Activated naive CD8-positive, alpha-beta T cell treated with anti-CD3 and anti-CD28 coated beads, Interleukin-2, amount 50 U/mL, for 24 hours (primary cell): ENCODE measurements around the gene COL10A1.

ENCODE experiments used
- ATAC-seq: fragments of 150-1000 bp; cut with Tn5 transposase; one replicate; pipeline ENCODE4 v1.10.0; 2021
- DNase-seq: peaks from one replicate; pipeline ENCODE4 v3.0.0; 2021
- H3K27ac Mint-ChIP-seq: one replicate; pipeline ENCODE4 v1.8.0; 2021; ENCODE audit warnings: mild to moderate bottlenecking, mixed read lengths
- H3K27me3 Mint-ChIP-seq: one replicate; pipeline ENCODE4 v1.8.0; 2021; ENCODE audit warnings: mixed read lengths
- H3K36me3 Mint-ChIP-seq: one replicate; pipeline ENCODE4 v1.8.0; 2021; ENCODE audit warnings: low read depth, mixed read lengths
- H3K4me1 Mint-ChIP-seq: one replicate; pipeline ENCODE4 v1.8.0; 2021; ENCODE audit warnings: mixed read lengths
- H3K4me3 Mint-ChIP-seq: one replicate; pipeline ENCODE4 v1.8.0; 2021; ENCODE audit warnings: mild to moderate bottlenecking, moderate library complexity, mixed read lengths
- H3K9me3 Mint-ChIP-seq: one replicate; pipeline ENCODE4 v1.8.0; 2021; ENCODE audit warnings: mixed read lengths

The COL10A1 gene

DNA sequence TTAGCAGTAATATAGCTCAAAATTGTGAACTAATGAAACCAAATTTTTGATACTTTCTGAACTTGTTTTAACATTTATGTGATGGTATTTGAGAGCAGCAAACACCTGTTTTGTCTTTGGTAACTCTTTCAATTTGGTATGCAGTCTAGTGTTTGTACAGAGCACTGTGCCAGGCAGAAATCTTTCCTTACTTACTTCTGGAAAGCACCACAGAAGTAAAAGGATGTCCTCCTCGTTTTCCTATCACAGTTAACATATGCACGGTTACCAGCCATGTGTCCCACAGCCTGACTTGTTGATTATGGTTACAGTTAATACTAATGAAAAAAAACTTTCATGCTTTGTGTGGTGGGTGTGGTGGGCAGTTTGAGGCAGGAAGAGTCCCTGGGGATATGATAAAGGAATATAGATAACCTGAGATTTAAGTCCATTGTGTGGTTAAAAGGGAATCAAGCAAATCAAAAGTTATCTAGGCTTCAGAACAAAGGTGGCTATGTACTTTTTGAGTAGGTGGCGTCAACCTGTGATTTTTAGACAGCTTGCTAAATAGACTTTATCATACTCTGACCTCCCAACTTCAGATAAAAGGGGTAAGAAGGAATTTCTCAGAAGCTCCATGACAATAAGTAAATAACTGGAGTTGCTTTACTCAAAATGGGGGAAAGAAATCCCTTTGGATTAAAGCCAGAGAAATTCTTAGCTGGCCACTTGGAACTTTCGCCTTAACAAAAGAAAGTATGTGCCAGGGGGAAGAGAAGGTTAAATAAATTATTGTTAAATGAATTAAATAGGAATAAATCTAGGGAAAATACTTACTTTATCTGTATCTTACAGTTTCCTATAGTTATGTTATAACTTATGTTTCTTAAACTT is 20.1 kb upstream of the COL10A1 start:
- DNase-seq = no peak
- H3K27ac Mint-ChIP-seq = no peak overlapping the region
- H3K27me3 Mint-ChIP-seq = no peaks in the 10 kb centered on the region

DNA sequence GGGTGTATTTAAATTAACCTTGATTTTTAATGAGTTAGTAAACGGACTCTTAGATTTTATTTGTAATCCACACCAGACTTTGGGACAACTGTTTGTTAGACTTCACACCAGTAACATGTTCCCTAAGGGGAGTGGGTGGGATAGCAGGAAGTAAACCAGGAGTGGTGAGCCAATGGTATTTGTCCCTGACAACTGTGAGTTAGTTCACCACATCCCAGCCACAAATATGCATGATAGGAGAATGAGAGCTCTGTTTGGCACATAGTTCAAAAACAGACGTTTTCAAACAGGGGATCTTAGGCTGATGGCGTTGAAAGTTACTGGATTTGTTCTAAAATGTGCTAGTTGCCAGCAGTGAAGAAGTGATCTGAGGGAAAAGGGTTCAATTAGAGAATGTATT is 18.7 kb upstream of the COL10A1 start:
- ATAC-seq (no peak), DNase-seq (no peak)
- no peaks in the 10 kb centered on the region for H3K4me1 Mint-ChIP-seq
- no peak overlapping the region for H3K4me3 Mint-ChIP-seq
- no peaks in the 10 kb centered on the region for H3K27me3 Mint-ChIP-seq
- no peaks in the 10 kb centered on the region for H3K9me3 Mint-ChIP-seq
- peaks cover 6% of the 10 kb centered on the region for H3K36me3 Mint-ChIP-seq
- H3K27ac Mint-ChIP-seq = no peak overlapping the region

More for the DNA sequence above, 20.1 kb upstream of the COL10A1 start:
- no peak overlapping the region for H3K4me3 Mint-ChIP-seq
- ATAC-seq = no peak
- H3K36me3 Mint-ChIP-seq = peaks cover 6% of the 10 kb centered on the region
- no peaks in the 10 kb centered on the region for H3K4me1 Mint-ChIP-seq
- H3K9me3 Mint-ChIP-seq = no peaks in the 10 kb centered on the region

DNA sequence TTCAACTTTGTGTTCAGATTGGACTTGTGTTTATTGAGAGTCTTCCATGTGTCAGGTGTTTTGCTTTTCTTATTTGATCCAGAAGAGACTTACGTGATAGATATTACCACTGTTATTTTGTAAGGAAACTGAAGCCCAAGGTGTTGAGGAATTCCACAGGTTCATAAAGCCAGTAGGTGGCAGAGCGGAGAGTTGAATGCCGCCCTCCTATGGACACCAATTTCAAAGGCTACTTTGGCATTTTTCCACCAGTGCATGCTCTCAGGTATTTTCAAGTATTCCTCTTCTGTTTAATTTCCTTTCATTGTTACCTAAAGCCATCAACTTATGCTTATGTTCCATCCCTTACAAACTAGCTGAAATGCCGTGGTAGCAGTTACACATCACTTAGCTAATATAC is 14.0 kb upstream of the COL10A1 start:
- no peak overlapping the region for H3K27ac Mint-ChIP-seq

GRCh38 chr6:116136933-116137340 is 11.0 kb upstream of the COL10A1 start:
- H3K27ac Mint-ChIP-seq = peak overlapping the region; percentile 66
- H3K9me3 Mint-ChIP-seq = no peaks in the 10 kb centered on the region
- no peak overlapping the region for H3K4me3 Mint-ChIP-seq
- peak; percentile 26 for DNase-seq
- no peaks in the 10 kb centered on the region for H3K27me3 Mint-ChIP-seq
- peak; percentile 83 for ATAC-seq
- peaks cover 17% of the 10 kb centered on the region for H3K4me1 Mint-ChIP-seq
- peaks cover 27% of the 10 kb centered on the region for H3K36me3 Mint-ChIP-seq

More for the DNA sequence above, 14.0 kb upstream of the COL10A1 start:
- H3K9me3 Mint-ChIP-seq = no peaks in the 10 kb centered on the region
- H3K36me3 Mint-ChIP-seq = peaks cover 20% of the 10 kb centered on the region
- H3K27me3 Mint-ChIP-seq = no peaks in the 10 kb centered on the region
- DNase-seq = no peak
- no peak for ATAC-seq
- no peak overlapping the region for H3K4me3 Mint-ChIP-seq
- peaks cover 17% of the 10 kb centered on the region for H3K4me1 Mint-ChIP-seq

GRCh38 chr6:116136373-116136772 is 10.4 kb upstream of the COL10A1 start:
- H3K27ac Mint-ChIP-seq = no peak overlapping the region
- H3K9me3 Mint-ChIP-seq = no peaks in the 10 kb centered on the region
- peaks cover 17% of the 10 kb centered on the region for H3K4me1 Mint-ChIP-seq
- H3K4me3 Mint-ChIP-seq = no peak overlapping the region
- no peaks in the 10 kb centered on the region for H3K27me3 Mint-ChIP-seq
- H3K36me3 Mint-ChIP-seq = peaks cover 27% of the 10 kb centered on the region
- DNase-seq (no peak), ATAC-seq (no peak)

- DNase-seq (no peak), ATAC-seq (no peak)
- Mint-ChIP-seq H3K27ac (no peak overlapping the region), H3K4me1 (peaks cover 17% of the 10 kb centered on the region), H3K27me3 (no peaks in the 10 kb centered on the region), H3K36me3 (peaks cover 24% of the 10 kb centered on the region), H3K9me3 (no peaks in the 10 kb centered on the region), H3K4me3 (no peak overlapping the region)
These were observed 7.5 kb upstream of the COL10A1 start for GRCh38 chr6:116133453-116133852.

DNA sequence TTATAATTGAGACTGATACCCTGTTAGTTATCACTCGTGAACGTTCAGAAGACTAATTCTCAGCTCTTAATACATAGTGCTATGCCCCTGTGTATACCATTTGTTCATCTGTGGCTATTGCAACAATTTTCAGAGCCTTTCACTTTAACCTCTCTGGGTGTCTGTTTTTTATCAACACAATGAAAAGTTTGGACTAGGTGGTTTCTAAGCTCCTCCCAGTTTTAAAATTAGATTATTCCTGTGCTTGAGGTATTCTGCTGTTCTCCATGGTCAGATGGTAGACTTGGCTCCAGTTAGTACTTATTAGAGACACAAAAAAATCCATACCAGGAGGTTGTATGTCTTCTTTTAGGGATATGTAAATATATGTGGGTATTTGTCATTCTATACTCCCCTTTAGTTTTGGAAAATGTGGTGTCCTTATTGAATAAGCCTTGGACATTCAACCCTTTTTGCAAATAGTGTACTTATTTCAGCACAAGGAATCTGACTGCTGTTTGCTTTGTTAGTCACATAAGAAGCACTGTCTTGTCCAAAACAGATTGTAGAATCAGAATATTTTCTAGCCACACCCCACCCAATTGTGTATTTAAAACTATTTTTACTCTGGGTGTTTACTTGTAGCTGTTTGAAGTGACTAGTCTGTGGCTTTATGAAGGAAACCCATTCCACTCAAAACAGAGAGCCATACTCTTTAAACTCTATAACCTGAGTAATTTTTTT is 2.0 kb upstream of the COL10A1 start:
- ATAC-seq = no peak
- no peaks in the 10 kb centered on the region for H3K9me3 Mint-ChIP-seq
- H3K36me3 Mint-ChIP-seq = peaks cover 11% of the 10 kb centered on the region
- no peaks in the 10 kb centered on the region for H3K27me3 Mint-ChIP-seq
- no peak overlapping the region for H3K27ac Mint-ChIP-seq
- no peak for DNase-seq
- no peak overlapping the region for H3K4me3 Mint-ChIP-seq
- H3K4me1 Mint-ChIP-seq = no peaks in the 10 kb centered on the region

- H3K27ac Mint-ChIP-seq = no peak overlapping the region
- no peak overlapping the region for H3K4me3 Mint-ChIP-seq
- ATAC-seq = no peak
- H3K27me3 Mint-ChIP-seq = no peaks in the 10 kb centered on the region
- H3K9me3 Mint-ChIP-seq = no peaks in the 10 kb centered on the region
- peaks cover 18% of the 10 kb centered on the region for H3K36me3 Mint-ChIP-seq
- H3K4me1 Mint-ChIP-seq = peaks cover 1% of the 10 kb centered on the region
- DNase-seq = no peak
These were observed 5.5 kb downstream of the COL10A1 start for GRCh38 chr6:116120430-116120829.

GRCh38 chr6:116118608-116119007 is 7.3 kb downstream of the COL10A1 start:
- Mint-ChIP-seq H3K4me3 (no peak overlapping the region), H3K4me1 (peaks cover 1% of the 10 kb centered on the region), H3K27ac (peak overlapping the region; percentile 15), H3K9me3 (no peaks in the 10 kb centered on the region), H3K36me3 (peaks cover 21% of the 10 kb centered on the region), H3K27me3 (no peaks in the 10 kb centered on the region)
- DNase-seq (no peak), ATAC-seq (peak; percentile 88)

GRCh38 chr6:116115781-116116180 is 10.2 kb downstream of the COL10A1 start:
- Mint-ChIP-seq H3K4me3 (no peak overlapping the region), H3K4me1 (peaks cover 1% of the 10 kb centered on the region), H3K9me3 (no peaks in the 10 kb centered on the region), H3K27me3 (no peaks in the 10 kb centered on the region), H3K36me3 (peaks cover 40% of the 10 kb centered on the region), H3K27ac (no peak overlapping the region)
- no peak for ATAC-seq
- DNase-seq = no peak

DNA sequence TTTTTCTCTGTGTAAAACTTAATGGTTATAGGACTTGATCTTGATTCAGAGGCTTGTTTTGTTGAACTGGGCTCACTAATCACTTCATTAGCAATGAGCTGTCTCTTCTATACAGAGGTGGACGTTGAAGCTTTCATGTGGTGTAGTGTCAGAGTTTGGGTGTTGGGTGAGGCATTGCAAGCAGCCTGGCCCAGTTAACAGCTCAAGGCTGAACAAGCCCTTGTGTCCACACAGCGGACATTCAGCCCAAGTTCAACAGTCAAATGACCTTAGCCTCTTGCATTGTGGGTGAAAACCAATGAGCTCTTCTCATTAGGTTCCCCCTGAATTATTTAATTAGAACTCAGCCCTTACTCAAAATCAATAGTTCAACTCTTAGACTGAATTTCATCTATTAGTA is 12.5 kb downstream of the COL10A1 start:
- H3K4me1 Mint-ChIP-seq = no peaks in the 10 kb centered on the region
- H3K27me3 Mint-ChIP-seq = no peaks in the 10 kb centered on the region
- H3K27ac Mint-ChIP-seq = no peak overlapping the region
- no peaks in the 10 kb centered on the region for H3K9me3 Mint-ChIP-seq
- H3K36me3 Mint-ChIP-seq = peaks cover 52% of the 10 kb centered on the region
- DNase-seq (no peak), ATAC-seq (no peak)
- no peak overlapping the region for H3K4me3 Mint-ChIP-seq

DNA sequence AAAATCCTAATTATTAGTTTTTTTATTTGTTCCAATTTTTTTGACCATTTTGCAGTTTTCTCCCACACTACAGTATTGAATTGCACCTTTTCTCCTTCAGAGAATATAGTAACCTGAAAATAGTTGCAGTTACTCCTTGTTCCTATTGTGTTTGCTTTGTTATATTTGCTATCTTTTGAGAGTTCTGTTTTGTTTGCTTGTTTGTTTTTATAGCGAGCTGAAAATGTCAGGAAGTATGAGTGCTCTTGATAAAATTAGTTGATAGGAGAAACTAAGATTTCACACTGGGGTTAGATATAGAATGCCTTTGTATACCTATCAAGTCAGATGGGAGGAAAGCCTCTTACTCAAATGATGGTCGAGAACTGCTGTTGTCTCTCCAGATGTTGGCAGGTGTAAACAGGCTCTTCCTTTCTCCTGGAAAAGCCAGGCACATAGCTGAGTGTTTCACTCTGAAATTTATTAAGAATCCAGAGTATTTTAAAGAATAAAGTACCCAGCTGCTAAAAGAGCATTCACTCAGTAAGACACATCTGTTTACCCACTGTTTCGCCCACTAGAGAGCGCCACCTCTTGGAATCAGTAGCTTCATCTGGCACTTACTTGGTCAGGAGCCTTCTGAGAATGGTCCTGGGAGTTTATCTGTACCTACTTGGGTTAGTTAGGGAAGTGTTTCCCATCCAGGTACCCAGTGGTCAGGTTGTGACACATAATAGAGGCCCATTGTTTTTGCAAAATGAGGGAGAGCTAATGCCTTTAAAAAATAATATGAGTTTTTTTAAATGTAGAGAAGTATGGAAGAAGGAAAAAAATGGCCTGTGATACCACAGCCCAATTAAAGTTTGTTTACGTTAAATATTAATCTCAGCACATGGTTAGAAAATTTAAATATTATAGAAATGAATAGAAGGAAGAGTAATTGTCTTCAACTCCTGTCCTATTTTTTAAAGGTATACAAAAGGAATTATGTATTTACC is 14.1 kb downstream of the COL10A1 start:
- H3K36me3 Mint-ChIP-seq = peaks cover 50% of the 10 kb centered on the region
- no peaks in the 10 kb centered on the region for H3K27me3 Mint-ChIP-seq
- no peak overlapping the region for H3K27ac Mint-ChIP-seq
- ATAC-seq (peak; percentile 65), DNase-seq (peak; percentile 31)
- H3K4me1 Mint-ChIP-seq = no peaks in the 10 kb centered on the region
- H3K9me3 Mint-ChIP-seq = no peaks in the 10 kb centered on the region
- H3K4me3 Mint-ChIP-seq = no peak overlapping the region

DNA sequence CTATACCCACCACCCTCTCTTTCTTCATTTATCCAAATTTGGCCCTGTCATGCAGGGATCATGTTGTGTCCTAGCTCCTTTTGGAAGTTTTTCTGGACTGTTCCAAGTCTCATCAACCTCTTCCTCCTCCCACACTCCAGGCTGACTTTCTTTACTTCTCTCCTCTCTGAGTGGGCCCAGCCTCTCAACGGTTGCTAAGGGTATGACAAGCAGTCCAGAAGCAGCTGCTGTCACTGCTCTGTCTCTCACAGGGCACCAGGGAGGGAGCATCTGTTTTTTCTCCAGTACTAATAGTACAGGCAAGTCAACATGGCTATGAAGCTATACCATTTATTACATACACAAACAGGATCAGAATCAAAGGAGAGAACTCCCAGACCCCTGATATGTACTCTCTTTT is 17.1 kb downstream of the COL10A1 start:
- ATAC-seq = peak; percentile 36
- Mint-ChIP-seq H3K27ac (no peak overlapping the region), H3K4me1 (peaks cover 27% of the 10 kb centered on the region), H3K4me3 (no peak overlapping the region), H3K36me3 (peaks cover 47% of the 10 kb centered on the region), H3K27me3 (no peaks in the 10 kb centered on the region), H3K9me3 (no peaks in the 10 kb centered on the region)
- DNase-seq = no peak

- H3K4me3 Mint-ChIP-seq = no peak overlapping the region
- peaks cover 27% of the 10 kb centered on the region for H3K36me3 Mint-ChIP-seq
- DNase-seq = no peak
These were observed 19.8 kb downstream of the COL10A1 start for GRCh38 chr6:116106146-116106545.

More at GRCh38 chr6:116106146-116106545, 19.8 kb downstream of the COL10A1 start:
- H3K27ac Mint-ChIP-seq = no peak overlapping the region
- no peaks in the 10 kb centered on the region for H3K9me3 Mint-ChIP-seq
- H3K27me3 Mint-ChIP-seq = no peaks in the 10 kb centered on the region
- H3K4me1 Mint-ChIP-seq = peaks cover 52% of the 10 kb centered on the region
- ATAC-seq = no peak
